Erythroblast (primary cell): ENCODE results near the gene OR6J1.
"Not testable (repeated sequence)": the region's sequence is repeated elsewhere in the genome, so short reads cannot be mapped to it uniquely, and the experiment has no call there.

Experiments used
- DNase-seq, 2 experiments: peaks; one replicate each; lab custom pipeline; 2025; lab: John Stamatoyannopoulos, UW
- GATA1 ChIP-seq: IDR thresholded peaks from 2 replicates; pipeline ENCODE4 v1.6.1; 2011; ENCODE audit warnings: low read depth, mild to moderate bottlenecking, control low read depth, low read length, moderate library complexity
- POLR2A ChIP-seq: IDR thresholded peaks from 2 replicates; pipeline ENCODE4 v1.6.1; 2011; ENCODE audit warnings: mild to moderate bottlenecking, low read length

The OR6J1 gene

GRCh38 chr14:22634233-22634900, 9.8 kb downstream of the OR6J1 start:
- TF ChIP-seq GATA1 (no peak), POLR2A (no peak)
- no peak for DNase-seq

- TF ChIP-seq GATA1 = no peak
- no peak for TF ChIP-seq POLR2A
These were observed 13.7 kb downstream of the OR6J1 start for GRCh38 chr14:22630486-22630885.

GRCh38 chr14:22630066-22630465, 14.1 kb downstream of the OR6J1 start:
- TF ChIP-seq GATA1 = no peak
- TF ChIP-seq POLR2A = no peak
- no peak for DNase-seq

More at GRCh38 chr14:22630486-22630885, 13.7 kb downstream of the OR6J1 start:
- no peak for DNase-seq

- no peak for TF ChIP-seq GATA1
- TF ChIP-seq POLR2A = no peak
- DNase-seq = no peak
These were observed 14.8 kb downstream of the OR6J1 start for GRCh38 chr14:22629361-22629760.

- DNase-seq = no peak
- no peak for TF ChIP-seq GATA1
- no peak for TF ChIP-seq POLR2A
These were observed 16.5 kb downstream of the OR6J1 start for GRCh38 chr14:22627506-22628263.

GRCh38 chr14:22626590-22626989, 17.6 kb downstream of the OR6J1 start:
- peak in 1 of 2 experiments; percentile 39 for DNase-seq
- TF ChIP-seq POLR2A (no peak), GATA1 (no peak)

- peak in 1 of 2 experiments; percentile 26 for DNase-seq
- TF ChIP-seq GATA1 = no peak
- TF ChIP-seq POLR2A = no peak
These were observed 21.1 kb downstream of the OR6J1 start for GRCh38 chr14:22623047-22623446.

GRCh38 chr14:22622255-22622654, 21.9 kb downstream of the OR6J1 start:
- TF ChIP-seq POLR2A = no peak
- no peak for TF ChIP-seq GATA1
- DNase-seq = no peak

DNA sequence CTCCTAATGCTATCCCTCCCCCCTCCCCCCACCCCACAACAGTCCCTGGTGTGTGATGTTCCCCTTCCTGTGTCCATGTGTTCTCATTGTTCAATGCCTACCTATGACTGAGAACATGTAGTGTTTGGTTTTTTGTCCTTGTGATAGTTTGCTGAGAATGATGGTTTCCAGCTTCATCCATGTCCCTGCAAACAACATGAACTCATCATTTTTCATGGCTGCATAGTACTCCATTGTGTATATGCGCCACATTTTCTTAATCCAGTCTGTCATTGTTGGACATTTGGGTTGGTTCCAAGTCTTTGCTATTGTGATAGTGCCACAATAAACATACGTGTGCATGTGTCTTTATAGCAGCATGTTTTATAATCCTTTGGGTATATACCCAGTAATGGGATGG, 28.4 kb downstream of the OR6J1 start:
- DNase-seq = not testable (repeated sequence)

GRCh38 chr14:22614240-22614799, 29.8 kb downstream of the OR6J1 start:
- no peak for DNase-seq
- TF ChIP-seq GATA1 = no peak
- TF ChIP-seq POLR2A = no peak

GRCh38 chr14:22613736-22614239, 30.4 kb downstream of the OR6J1 start:
- DNase-seq = no peak
- TF ChIP-seq POLR2A (no peak), GATA1 (no peak)

- DNase-seq = no peak
- TF ChIP-seq GATA1 = no peak
- no peak for TF ChIP-seq POLR2A
These were observed 31.0 kb downstream of the OR6J1 start for GRCh38 chr14:22613106-22613695.

DNA sequence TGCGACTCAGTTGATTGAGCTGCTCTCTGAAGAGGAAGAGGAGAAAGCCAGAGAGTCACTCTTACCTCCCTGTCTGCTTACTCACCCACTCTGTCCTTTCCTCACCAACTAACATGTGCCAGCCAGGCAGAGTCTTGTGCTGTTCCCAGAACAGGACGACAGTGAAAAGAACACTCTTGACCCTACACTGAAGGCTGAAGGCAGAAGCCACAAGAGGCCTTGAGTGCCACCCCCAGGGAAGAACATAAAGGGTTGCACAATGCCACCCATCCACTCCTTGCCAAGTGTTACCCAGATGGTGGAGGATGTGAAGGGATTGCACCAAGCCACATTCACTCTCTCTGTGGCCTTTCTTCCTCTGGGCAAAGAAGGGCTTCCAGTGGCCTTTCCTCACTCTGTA, 33.2 kb downstream of the OR6J1 start:
- TF ChIP-seq POLR2A (no peak), GATA1 (no peak)
- DNase-seq = no peak

DNA sequence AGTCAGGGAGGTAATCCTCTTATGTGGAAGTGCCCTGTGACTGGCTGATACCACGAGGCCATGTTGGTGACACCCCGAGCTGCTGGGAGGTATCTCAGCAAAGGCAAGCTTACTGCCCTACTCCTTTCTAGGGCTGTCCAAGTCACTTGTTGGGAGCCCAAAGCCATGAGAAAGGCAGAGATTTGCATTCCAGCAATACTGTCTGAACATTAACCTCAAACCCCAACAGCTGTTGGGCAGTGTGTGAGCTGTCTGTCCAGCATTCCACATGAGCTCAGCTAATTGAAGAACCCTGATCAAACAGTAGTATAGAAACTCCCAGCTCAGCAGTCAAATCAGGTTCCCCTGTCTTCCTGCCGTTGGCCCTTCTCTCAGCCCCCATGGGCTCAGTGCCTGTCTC, 36.9 kb downstream of the OR6J1 start:
- TF ChIP-seq POLR2A = no peak
- no peak for TF ChIP-seq GATA1
- no peak for DNase-seq

- TF ChIP-seq GATA1 (no peak), POLR2A (no peak)
- DNase-seq = no peak
These were observed 37.8 kb downstream of the OR6J1 start for GRCh38 chr14:22606380-22606779.
